Measurements from ENCODE around the gene FOXP1.

- TF ChIP-seq CTCF (conservative IDR thresholded peaks at IDR 0.05; ENCODE audit: low read depth, low read length), result no peak
- TF ChIP-seq EZH2 (IDR thresholded peaks at IDR 0.05; ENCODE audit: borderline replicate concordance, low read depth, low read length, poor library complexity, severe bottlenecking), result no peak
These were observed 336.1 kb downstream of the FOXP1 start for GRCh38 chr3:71247221-71247957.
